Fibroblast of peridontal ligament (primary cell): ENCODE data around the gene FICD.
"Not testable (repeated sequence)": the region's sequence is repeated elsewhere in the genome, so short reads cannot be mapped to it uniquely, and the experiment has no call there.

ENCODE experiments used
- DNase-seq: peaks from one replicate; pipeline ENCODE4 v3.0.0-alpha.2; 2010; ENCODE audit errors: extremely low read depth

Gene FICD

DNA sequence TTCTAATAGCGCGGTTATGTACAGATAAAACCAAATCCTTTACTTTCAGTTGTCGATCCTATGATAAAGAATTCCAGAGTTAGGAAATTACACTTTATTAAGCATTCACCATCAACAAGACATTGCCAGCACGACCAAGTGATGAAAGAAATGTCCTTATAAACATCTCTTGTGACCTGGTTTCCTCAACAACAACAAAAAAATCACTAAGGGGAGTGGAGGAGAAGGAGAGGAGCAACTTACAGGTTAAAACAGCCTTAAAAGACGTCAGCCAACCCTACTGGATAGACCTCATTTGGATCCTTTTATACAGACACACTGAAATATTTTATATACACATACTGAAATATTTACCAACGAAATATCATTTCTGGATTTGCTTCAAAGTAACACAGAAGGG is 23.1 kb downstream of the FICD start:
- DNase-seq = no peak

DNA sequence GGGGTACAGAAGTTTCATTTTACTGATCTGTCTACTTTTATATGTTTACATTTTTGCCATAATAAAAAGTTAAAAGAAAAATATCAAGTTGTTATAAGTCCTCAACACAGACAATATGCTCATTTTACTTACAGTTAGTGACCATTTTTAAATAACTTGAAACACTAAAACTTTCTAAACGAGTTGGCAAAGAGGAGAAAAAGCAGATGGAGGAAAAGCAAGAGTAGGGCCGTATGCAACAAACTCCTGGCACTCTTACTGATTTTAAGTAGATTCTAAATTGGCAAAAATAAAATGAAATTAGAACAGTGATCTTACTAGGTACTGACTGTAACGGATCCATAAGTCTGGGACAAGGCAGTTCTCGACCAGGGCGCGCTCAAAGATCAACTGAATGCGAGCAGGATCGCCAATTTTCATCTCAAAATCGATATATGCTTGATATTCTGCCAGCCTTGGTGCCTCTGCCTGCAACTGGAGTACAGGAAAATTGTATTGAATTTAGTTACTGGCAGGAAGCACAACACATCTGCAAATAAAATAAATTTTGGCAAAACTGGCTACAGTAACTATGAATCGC is 23.6 kb downstream of the FICD start:
- DNase-seq = no peak

DNA sequence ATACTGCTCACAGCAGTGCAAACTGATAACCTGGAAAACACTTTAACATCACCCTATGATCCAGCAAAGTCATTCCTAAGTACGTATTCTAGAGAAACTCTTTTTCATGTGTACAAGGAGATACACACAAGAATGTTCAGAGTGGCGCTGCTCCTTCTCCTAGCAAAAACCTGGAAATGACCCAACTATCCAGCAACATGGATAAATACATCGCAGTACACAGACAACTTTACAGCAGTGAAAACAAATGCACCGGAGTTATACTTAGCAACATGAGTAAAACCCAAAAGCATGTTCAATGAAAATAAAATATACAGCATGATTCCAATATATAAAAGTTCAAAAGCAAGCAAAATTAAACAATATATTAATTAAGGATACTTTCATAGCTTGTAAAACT is 27.2 kb downstream of the FICD start:
- DNase-seq = no peak

DNA sequence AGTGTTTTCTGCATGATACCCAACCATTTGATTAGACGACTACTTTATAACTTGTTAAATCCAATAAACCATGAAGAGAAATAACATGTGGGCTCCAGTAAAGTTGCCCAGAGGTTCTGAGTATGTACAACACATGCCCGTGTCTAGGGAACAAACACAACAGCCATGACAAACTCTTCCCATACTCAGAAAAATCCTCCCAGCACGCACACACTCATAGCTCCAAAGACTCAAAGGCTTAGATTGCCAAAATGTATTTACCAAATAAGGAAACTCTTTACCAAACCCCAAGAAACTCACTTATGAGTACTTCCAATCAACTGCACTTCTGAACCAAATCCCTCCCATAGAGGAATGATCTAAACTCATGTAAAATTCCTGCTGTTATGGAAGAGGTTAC is 28.6 kb downstream of the FICD start:
- no peak for DNase-seq

DNA sequence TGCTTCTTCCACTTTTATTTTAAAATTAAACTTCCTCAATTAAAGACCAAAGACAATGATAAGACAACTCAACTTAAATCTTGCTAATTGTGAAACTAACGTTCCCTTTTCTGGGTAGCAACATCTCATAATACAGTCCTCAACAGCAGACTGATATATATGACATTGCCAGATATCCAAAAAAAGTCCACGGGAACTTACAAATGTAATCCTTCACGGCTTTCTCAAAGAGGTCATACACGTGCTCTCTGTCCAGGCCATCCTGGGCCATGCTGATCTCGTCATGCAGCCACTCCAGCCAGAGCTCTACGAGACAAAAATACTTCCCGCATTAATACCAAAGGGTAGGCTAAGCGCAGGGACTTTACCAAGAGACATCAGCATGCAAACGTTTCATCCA is 32.6 kb downstream of the FICD start:
- no peak for DNase-seq

DNA sequence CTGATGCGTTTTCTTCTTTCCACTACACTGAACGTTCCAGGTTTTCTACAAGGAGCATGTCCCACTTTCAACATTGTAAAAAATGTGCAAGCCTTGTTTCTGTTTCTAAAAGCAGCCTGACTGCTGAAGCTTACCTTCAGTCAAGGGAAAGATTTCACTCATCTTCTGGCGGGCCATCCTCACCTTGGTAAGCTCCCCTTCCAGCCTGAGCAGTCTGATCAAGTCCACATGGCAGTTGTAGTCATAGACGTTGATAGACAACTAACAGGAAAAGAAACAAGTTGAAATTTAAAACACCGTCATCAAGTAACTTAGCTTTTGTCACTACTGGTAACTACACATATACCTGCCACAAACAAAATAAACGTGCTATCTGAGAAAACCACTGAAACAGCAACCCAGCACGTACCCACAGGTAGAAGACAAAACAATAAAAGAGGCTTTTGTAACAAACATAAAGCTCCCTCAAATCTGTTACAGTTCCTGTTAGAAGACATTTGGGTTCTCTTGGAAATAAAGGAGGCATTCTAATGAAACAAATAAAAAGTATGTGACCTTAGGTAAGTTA is 34.0 kb downstream of the FICD start:
- DNase-seq = no peak

DNA sequence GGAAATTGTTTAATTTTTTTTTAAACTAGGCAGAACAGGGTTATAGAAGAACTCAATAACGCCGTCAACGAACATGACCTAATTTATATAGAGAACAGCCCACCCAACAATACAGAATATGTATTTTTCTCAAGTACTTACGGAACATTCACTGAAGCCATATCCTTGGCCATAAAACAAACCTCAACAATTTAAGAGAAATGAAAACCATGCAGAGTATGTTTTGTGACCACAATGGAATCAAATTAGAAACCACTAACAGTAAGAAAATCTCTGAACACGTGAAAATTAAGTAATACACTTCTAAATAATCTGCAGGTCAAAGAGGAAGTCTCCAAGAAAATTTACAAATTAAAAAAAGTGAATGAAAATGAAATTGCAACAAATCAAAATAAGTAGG is 36.5 kb downstream of the FICD start:
- peak; percentile 87 for DNase-seq

DNA sequence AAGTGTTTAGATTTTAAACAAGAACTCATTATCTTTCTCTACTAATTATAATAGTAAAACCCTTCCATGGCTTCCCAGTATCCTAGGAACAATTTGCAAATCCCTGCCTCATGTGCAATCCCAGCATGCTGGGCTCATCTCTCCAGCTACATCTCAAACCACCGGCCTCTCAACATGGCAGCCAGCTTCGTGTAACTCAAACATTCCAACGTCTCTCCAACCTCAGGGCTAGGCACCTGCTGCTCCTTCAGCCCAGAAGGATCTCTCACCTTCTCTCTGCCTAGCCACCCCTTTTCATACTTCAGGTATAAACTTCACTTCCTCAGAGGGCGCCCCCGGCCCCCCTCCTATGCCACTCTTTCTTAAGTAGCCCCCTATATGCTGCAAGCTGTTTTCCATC is 38.7 kb downstream of the FICD start:
- no peak for DNase-seq

DNA sequence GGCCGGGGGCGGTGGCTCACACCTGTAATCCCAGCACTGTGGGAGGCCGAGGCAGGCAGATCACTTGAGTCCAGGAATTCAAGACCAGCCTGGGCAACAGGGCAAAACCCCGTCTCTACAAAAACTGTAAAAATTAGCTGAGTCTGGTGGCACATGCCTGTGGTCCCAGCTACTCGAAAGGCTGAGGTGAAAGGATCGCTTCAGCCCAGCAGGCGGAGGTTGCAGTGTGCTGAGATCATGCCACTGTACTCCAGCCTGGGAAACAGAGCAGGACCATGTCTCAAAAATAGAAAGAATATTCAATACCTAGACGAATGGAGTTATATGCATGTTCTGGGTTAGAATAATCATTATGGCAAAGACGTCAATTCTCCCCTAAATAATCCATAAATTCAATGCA is 40.3 kb downstream of the FICD start:
- not testable (repeated sequence) for DNase-seq

DNA sequence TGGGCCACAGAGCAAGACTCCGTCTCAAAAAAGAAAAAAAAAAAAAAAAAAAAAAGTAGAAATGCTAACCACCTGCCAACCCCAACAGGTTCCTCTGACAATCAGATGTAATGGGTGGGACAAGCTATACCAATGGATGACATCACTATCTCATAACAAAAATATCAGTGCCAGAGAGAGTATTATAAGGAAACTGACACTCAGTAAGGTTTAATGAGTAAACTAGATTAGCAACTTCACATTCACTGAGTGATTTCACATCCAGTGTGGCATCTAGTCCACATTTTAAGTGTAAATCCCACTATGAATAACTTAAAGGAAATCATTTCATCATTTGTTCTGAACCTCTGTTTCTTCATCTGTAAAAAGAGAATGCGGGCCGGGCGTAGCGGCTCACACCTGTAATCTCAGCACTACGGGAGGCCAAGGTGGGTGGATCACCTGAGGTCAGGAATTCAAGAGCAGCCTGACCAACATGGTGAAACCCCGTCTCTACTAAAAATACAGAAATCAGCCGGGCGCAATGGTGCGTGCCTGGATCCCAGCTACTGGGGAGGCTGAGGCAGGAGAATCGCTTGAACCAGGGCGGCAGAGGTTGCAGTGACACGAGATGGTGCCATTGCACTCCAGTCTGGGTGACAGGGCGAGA is 44.1 kb downstream of the FICD start:
- DNase-seq = no peak

DNA sequence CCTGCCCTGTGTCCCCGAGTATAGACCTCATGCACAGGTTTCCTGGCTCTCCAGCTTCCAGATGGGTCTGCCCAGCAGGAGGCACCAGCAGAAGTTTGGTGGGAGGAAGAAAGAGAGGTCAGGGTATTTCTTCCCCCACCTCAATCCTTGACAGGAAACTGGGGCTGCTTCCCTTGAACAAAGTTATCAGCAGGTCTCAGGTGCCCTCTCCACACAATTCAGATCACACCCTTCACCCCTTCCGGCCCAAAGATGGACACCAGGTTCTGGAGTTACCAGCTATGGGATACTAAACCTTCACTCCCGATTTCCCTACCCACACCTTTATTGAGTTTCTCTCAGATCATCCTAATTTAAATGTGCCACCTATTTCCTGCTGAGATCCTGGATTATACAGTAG is 44.7 kb downstream of the FICD start:
- DNase-seq = no peak

DNA sequence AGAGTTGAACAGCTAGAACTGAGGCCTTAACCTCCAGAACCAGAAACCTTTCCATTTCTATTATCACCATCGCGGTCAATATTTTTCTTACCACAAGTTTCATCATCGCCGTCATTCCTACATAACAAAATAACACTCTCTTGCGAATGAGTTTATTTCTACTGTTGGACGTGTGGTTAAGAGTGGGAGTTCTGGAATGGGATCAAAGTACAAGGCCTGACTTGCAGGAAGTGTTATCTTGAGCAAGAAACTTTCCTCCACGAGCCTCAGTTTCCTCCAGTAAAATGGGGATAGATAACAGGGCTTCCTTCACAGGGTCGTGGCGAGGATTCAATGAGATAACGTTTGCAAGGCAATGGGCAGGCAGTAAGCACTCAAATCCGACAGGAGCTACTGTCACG is 45.2 kb downstream of the FICD start:
- peak; percentile 63 for DNase-seq

DNA sequence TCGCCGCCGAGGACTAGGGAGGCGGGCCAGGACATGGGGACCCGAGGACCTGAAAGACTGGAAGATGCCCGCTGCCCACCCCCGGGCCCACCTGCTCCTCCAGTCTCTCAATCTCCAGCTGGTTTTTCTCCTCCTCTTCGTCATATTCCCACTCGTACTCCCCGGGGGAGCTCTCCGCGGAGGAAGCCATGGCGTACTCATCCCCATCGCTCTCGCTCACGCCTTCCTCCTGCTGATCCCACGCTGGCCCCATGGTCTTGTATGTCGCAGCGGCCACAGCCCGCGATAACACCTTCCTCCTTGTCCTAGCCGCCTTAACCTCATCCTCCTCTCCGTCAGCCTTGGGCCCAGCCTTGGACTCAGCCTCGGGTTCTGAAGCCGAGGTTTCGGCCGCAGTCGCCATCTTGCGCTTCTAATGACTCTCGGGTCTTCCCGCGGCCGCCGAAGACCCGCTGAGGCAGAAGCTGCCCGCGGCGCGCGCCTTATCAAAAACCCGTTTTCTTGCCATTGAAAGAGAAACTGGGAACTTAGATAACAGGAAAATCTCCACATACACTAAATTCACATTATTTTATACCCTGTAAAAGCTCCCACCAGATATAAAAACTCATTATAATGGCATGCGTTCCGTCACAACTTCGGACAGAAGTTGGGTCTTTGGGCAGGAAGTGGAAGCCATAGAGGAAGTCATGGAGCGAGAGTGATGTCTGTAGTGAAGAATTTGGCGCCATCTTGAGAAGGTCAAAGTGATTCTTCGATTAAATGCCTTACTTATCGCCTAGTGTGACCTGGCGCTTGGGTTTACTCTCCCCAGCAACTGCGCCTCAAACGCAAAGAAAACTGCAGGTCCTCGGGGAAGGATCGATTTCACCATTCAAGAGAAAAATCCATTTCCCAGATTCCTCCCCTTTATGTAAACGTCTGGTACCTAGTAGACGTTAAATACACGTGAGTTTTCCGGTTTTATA is 46.0 kb downstream of the FICD start, which contains the start of gene SART3:
Gene SART3 (minus strand): TSS at position 422 of the 968 bp plus-strand sequence. CDS start 19 bp downstream, at position 403.
- peak; percentile 92 for DNase-seq

DNA sequence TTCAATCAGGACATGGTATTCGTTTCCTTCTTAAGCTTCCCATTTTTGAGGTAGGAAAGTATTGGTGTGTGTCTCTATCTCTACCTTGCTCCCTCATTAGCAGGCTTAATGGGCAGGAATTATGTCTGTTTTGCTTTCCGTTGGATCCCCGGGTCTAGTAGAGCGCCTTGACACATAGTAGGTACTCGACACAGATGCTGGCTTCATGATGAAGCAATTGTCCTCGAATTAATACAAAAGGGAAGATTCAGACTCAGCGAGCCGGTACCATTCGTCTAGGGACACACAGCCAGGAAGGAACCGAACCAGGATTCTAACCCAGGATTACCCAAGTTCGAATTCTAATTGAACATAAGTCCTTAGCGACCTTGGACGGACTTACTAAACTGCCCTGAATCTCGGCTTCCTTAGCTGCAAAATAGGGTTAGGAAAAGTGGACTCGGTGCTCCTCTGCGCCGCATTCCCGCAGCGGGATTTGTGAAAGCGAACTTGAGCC is 46.8 kb downstream of the FICD start:
- DNase-seq = no peak

DNA sequence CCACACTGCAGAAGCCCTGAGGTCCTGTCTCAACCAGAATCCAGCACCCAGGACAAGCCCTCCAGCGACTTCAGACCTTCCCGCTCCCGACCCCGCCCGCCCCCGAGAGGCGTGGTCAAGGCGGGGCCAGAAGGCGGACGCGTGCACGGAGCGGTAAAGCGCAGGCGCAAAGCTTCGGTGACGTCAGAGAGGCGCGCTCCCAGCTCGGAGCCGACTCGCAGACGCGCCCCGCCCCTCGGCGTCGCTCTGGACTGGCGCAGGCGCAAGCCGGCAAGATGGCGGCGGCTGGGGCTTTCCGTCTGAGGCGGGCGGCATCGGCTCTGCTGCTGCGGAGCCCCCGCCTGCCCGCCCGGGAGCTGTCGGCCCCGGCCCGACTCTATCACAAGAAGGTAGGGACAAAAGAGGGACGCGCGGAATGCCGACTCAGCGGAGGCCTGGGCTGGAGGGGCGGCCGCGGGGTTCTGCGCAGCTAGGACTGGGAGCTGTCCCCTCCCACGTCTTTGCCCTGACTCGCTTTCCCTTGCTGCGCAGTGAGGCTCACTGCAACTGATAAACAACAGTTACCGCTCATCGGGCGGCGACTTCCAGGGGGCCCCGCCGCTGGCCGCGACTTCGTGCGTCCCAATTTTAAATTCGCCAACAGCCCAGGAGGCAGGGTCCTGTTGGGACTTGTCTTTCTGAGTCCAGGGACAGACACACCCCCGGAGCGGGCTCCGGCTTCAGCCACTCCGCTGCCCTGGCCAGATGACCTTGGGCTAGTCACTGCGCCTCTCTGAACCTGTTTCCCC is 47.5 kb downstream of the FICD start, which contains the start of gene ISCU:
Gene ISCU (plus strand): TSS at position 249 of the 788 bp plus-strand sequence. CDS start 27 bp downstream, at position 276.
- peak; percentile 96 for DNase-seq

DNA sequence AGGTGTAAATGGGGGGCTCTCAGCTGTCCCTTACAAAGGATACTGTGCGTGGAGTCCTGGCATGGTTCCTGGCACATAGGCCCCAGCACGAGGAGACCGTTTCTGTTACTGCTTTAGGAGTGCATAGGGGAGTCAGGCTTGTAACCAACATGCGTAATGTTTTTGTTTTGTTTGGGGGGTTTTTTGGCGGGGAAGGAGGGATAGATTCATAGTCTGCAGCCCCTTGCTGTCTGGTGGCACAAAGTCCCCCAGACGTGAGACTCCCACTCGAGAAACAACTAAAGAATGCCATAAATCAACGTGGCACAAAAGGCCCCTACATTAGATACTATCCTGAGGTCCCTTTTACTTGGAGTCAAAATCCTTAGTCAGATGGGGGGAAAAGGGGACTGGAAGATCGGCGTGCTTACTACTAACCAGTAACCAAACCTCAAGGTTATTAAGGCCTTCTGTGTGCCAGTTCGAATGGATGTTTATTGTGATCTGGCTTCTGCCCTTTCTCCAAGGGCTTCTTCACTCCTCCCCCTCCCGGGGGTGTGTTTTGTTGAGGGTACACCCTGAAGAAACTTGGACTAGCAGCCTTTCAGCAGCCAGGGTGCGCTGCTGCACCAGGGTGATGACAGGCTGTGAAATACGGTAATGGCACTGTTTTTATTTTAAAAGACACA is 48.2 kb downstream of the FICD start:
- DNase-seq = peak; percentile 94

DNA sequence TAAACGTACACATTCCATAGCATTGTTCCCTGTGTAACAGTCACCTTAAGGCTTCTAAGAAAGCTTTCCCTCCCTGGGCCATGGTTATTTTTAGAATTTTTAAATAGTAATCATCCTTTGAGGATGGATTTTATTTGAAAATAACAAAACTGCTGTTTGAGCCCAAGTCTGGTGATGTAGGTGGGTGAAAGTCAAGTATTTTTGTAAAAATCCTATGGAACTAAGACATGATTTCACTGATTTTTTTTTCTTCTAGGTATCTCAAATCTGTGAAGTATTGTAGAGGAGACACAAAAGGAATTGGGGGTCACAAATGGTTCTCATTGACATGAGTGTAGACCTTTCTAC is 48.7 kb downstream of the FICD start:
- DNase-seq = no peak

DNA sequence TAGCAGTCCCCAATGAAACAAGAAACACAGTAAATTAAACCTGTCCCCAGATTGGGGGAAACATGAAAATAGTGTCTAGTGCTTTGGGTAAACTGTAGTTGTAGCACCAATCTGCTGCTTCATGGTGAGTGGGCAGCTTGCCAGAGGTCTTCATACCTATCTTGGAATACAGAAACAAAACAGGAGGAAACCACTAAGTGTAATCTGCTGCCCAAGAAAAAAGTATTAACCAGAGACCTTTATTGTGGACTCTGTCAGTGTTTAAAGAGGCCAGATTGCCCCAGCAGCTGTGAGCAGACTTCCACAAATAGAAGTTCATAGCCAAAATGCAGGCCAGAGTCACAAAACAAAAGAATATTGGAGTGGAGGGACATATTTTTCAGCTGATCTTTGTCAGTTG is 49.6 kb downstream of the FICD start:
- DNase-seq = no peak

DNA sequence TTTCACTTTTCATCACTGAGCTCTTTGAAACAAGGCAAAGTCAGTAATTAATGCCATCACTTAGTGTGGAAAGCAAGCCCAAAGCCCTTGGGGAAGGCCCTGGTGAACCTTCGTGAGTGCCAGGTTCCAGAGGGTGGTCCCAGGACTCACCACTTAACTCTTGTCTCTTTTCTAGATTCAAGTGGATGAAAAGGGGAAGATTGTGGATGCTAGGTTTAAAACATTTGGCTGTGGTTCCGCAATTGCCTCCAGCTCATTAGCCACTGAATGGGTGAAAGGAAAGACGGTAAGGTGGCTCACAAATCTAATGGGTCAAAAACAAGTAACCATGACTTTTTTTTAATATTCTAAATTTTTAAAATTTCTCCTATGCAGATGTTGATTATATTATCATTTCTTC is 50.1 kb downstream of the FICD start:
- no peak for DNase-seq

DNA sequence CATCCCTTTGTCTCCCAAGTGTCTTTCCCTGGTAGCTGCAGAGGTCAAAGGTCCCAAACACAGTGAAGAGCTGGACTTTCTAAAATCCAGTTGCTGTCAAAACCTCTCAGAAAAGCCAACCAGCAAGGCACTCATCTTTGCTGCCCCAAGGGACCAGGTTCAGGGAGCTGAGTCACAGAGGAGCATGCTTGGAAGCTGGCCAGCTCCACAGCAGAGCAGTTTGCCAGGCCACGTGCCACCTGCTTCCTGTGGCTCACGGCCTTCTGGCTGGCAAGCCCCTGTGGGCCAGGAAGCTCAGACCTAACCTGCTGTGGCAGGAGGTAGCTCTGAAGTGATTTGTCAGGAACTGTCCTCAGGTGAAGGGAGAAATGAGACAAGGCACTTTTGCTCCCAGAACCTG is 50.9 kb downstream of the FICD start:
- DNase-seq = peak; percentile 64

DNA sequence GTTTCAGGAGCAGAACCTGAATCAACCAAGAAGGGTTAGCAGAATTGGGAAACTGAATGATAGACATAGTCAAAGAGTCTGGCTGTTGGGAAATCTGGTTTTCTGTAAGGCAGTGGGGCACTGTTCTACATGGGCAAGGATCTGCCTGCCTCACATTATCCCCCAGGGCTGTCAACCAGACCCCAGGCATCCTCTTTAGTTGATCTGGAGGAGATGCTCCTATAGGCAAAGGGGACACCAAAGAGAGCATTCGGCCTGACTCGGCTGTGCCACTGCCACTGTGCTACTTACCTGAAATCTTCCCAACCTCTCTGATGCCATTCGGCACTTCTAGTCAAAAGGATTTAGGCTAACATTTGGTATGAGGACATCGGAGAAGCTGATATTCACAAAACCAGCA is 51.4 kb downstream of the FICD start:
- DNase-seq = no peak
